Esophagus muscularis mucosa (tissue), 4 donors: ENCODE data around the gene TTC7B. TPM values are rescaled to one million over a fixed set of nuclear protein-coding genes. Genes with fewer than 3 reads are reported as not detected.

Source experiments
- DNase-seq: peaks from one replicate; pipeline ENCODE4 v3.0.0-alpha.2; 2017; ENCODE audit errors: extremely low spot score
- H3K27ac ChIP-seq, 4 donors: fragments of 200-600 bp; sonication (generic); replicated peaks in 1 of 4; 1 replicate in 3 of 4; 2 replicates in 1 of 4; pipeline ENCODE4 v1.5.1; 2016 to 2019; ENCODE audit warnings: mild to moderate bottlenecking in 1 of 4
- H3K27me3 ChIP-seq, 4 donors: fragments of 200-600 bp; sonication (generic); one replicate each; pipeline versions ENCODE4 v1.5.1 to v1.6.0; 2016 to 2019
- H3K36me3 ChIP-seq, 4 donors: fragments of 200-600 bp; sonication (generic); one replicate each; pipeline ENCODE4 v1.5.1; 2016 to 2019
- H3K4me1 ChIP-seq, 4 donors: fragments of 200-600 bp; sonication (generic); one replicate each; pipeline ENCODE4 v1.5.1; 2016 to 2019
- H3K4me3 ChIP-seq, 4 donors: fragments of 200-600 bp; sonication (generic); 1 replicate in 2 of 4; 2 replicates in 2 of 4; pipeline ENCODE4 v1.5.1; 2016 to 2019; ENCODE audit warnings: mild to moderate bottlenecking in 4 of 4, moderate library complexity in 1 of 4
- H3K9me3 ChIP-seq, 4 donors: fragments of 200-600 bp; sonication (generic); 1 replicate in 3 of 4; 2 replicates in 1 of 4; pipeline ENCODE4 v1.5.1; 2016 to 2019
- CTCF ChIP-seq, 3 experiments: fragments of 200-600 bp in 2 of 3; fragments of 450-650 bp in 1 of 3; sonication (generic) in 2 of 3; IDR thresholded peaks; one replicate each; pipeline ENCODE4 v1.5.1; 2017 to 2019; ENCODE audit warnings: antibody characterized with exemption in 3 of 3, mild to moderate bottlenecking in 2 of 3, moderate library complexity in 1 of 3
- EP300 ChIP-seq: sonication (generic); formaldehyde crosslinking; IDR thresholded peaks from one replicate; pipeline ENCODE4 v1.6.1; 2017; ENCODE audit warnings: antibody characterized with exemption
- POLR2A ChIP-seq: fragments of 450-650 bp; IDR thresholded peaks from one replicate; pipeline ENCODE4 v1.6.1; 2017; ENCODE audit warnings: antibody characterized with exemption, moderate library complexity, mild to moderate bottlenecking, low read depth
- POLR2AphosphoS5 ChIP-seq, 2 donors: sonication (generic); formaldehyde crosslinking; IDR thresholded peaks; one replicate each; pipeline ENCODE4 v1.6.1; 2017; ENCODE audit warnings: antibody characterized with exemption in 2 of 2
- WGBS: methylation state at CpG from one replicate; pipeline ENCODE4 v1.1.5; 2018; 5-methylcytosine and 5-hydroxymethylcytosine counted together
- intact Hi-C: fragments of 100-400 bp; cut with DNase I; formaldehyde crosslinking; loops from one replicate; pipeline ENCODE4 v1.15.1; 2023
- total RNA-seq, 4 donors: library from RNA; depleted of rRNA; stranded (reverse); fragments of >200 nt; gene quantifications; one replicate each; pipeline versions ENCODE4 v1.1.0 to v1.2.1, GENCODE V29; 2016

The TTC7B gene
- total RNA-seq, 4 donors from 2014 or later = 54.4 to 148 (median 113) TPM

DNA sequence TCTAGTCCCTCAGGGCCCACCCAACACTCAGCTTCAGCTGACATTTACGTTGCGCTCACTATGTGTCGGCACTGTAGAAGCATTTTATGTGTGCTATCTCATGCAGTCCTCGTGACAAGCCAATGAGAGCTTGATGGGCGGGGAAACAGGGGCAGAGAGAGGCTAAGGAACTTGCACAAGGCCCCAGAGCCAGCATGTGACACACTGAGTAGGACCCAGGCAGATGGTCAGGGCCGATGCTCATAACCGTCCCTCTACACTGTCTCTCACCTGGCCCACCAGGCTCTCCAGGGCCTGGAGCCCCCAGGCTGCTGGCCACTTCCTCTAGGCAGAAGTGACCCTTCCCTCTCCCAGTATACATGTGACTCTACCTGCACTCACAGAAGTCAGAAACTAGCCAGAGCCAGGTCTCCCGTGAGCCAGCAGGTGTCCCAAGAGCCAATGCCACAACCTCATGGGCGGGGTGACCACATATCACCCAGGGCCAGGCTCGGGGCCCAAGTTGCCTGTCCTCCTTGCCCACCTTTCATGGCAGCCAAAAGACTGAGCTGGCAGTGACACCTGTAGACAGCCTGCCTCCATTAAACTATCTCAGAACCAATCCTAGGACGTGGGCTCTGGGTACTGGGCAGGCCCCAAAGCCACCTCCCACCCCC, 38.3 kb downstream of the TTC7B start:
- intact Hi-C loops = no loop called here
- H3K27ac ChIP-seq = no peak overlapping the region
- H3K36me3 ChIP-seq = peaks cover 20 to 95% (median 75%) of the 10 kb centered on the region in 4 donors
- no peak overlapping the region for H3K4me3 ChIP-seq
- no peak for TF ChIP-seq EP300
- no peak for TF ChIP-seq CTCF (IDR thresholded peaks at IDR 0.05)
- TF ChIP-seq POLR2A = no peak
- TF ChIP-seq POLR2AphosphoS5 (IDR thresholded peaks at IDR 0.05) = no peak
- H3K4me1 ChIP-seq = no peaks in the 10 kb centered on the region
- no peaks in the 10 kb centered on the region for H3K27me3 ChIP-seq
- no peak for DNase-seq
- H3K9me3 ChIP-seq = no peaks in the 10 kb centered on the region
- 88% methylated on average over 9 of the region's 11 CpGs for WGBS

GRCh38 chr14:90777358-90777757, 38.9 kb downstream of the TTC7B start:
- Histone ChIP-seq H3K27me3 (no peaks in the 10 kb centered on the region), H3K9me3 (no peaks in the 10 kb centered on the region), H3K36me3 (peaks cover 16 to 94% (median 73%) of the 10 kb centered on the region in 4 donors), H3K4me3 (no peak overlapping the region), H3K27ac (no peak overlapping the region), H3K4me1 (no peaks in the 10 kb centered on the region)
- intact Hi-C loops = no loop called here
- DNase-seq = no peak
- no peak for TF ChIP-seq CTCF (IDR thresholded peaks at IDR 0.05)
- TF ChIP-seq POLR2A = no peak
- TF ChIP-seq EP300 = no peak
- TF ChIP-seq POLR2AphosphoS5 (IDR thresholded peaks at IDR 0.05) = no peak
- WGBS = 68% methylated on average over 2 of the region's 2 CpGs

DNA sequence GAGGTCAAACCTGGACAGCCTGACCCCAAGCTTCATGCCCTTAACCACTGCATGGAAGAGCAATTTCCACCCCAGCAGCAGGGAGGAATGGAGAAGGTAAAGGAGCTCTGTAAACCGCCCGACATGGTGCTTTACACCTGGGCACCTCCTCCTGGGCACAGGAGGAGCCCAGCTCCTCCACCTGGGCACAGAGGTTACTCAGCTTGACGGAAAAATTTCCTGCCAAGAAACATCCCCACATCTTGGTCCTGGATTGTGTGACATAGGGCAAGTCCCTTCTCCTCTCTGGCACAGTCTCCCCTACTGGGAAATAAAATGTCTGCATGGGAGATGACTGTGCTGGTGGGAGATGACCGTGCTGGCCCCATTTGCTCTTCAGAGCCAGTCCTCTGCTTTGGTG, 40.8 kb downstream of the TTC7B start:
- peaks cover 11 to 91% (median 59%) of the 10 kb centered on the region in 4 donors for H3K36me3 ChIP-seq
- intact Hi-C loops = no loop called here
- TF ChIP-seq POLR2A = no peak
- TF ChIP-seq CTCF (IDR thresholded peaks at IDR 0.05) = no peak
- TF ChIP-seq POLR2AphosphoS5 (IDR thresholded peaks at IDR 0.05) = no peak
- no peak for TF ChIP-seq EP300

DNA sequence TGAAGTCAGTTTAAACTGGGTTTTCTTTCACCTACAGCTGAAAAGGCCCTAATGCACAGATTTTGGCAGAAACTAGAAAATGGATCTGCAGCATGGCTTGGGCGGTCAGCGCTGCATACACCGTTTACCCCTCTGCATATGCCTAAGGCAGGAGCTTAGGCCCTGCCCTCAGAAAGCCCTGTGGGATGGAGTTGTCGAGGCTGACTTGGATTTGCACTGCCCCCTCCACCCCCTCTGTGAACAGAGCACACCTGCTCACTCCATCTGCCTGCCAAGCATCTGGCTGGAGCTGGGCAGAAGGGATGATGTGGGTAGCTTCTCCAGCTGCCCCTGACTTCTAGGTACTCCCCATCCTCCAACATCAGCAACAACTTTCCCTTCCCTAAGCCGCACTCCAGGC, 41.9 kb downstream of the TTC7B start:
- no peak for DNase-seq
- no peak overlapping the region for H3K4me3 ChIP-seq
- no peaks in the 10 kb centered on the region for H3K4me1 ChIP-seq
- intact Hi-C loops = no loop called here
- WGBS = 100% methylated on average over 1 of the region's 5 CpGs
- peaks cover 4 to 91% (median 58%) of the 10 kb centered on the region in 4 donors for H3K36me3 ChIP-seq
- H3K9me3 ChIP-seq = no peaks in the 10 kb centered on the region
- no peak for TF ChIP-seq EP300
- TF ChIP-seq CTCF (IDR thresholded peaks at IDR 0.05) = no peak
- TF ChIP-seq POLR2AphosphoS5 (IDR thresholded peaks at IDR 0.05) = no peak
- TF ChIP-seq POLR2A = no peak
- no peaks in the 10 kb centered on the region for H3K27me3 ChIP-seq
- H3K27ac ChIP-seq = no peak overlapping the region

More for the DNA sequence above, 40.8 kb downstream of the TTC7B start:
- Histone ChIP-seq H3K27me3 (no peaks in the 10 kb centered on the region), H3K9me3 (no peaks in the 10 kb centered on the region), H3K4me1 (no peaks in the 10 kb centered on the region), H3K4me3 (no peak overlapping the region), H3K27ac (no peak overlapping the region)
- no peak for DNase-seq
- 90% methylated on average over 4 of the region's 4 CpGs for WGBS

GRCh38 chr14:90773705-90774104, 42.5 kb downstream of the TTC7B start:
- Histone ChIP-seq H3K4me1 (no peaks in the 10 kb centered on the region), H3K4me3 (no peak overlapping the region), H3K27ac (no peak overlapping the region), H3K27me3 (no peaks in the 10 kb centered on the region), H3K9me3 (no peaks in the 10 kb centered on the region), H3K36me3 (peaks cover 4 to 91% (median 54%) of the 10 kb centered on the region in 4 donors)
- 84% methylated on average over 4 of the region's 4 CpGs for WGBS
- no peak for DNase-seq
- TF ChIP-seq POLR2AphosphoS5 (IDR thresholded peaks at IDR 0.05) (no peak), POLR2A (no peak), EP300 (no peak), CTCF (IDR thresholded peaks at IDR 0.05) (no peak)
- intact Hi-C loops = no loop called here
